DND-41 (cell line): ENCODE data around the gene FAM53B.

ENCODE experiments used
- ATAC-seq: fragments of 200-7000 bp; cut with Tn5 transposase; 3 replicates; pipeline ENCODE4 v1.9.1; 2021; ENCODE audit warnings: low read depth; ENCODE audit not compliant: insufficient read depth
- DNase-seq: peaks from one replicate; pipeline ENCODE4 v3.0.0-alpha.2; 2020
- H2AFZ ChIP-seq: 2 replicates; pipeline ENCODE4 v1.6.0; 2012; ENCODE audit warnings: low read depth, low read length
- H3K27ac ChIP-seq: 2 replicates; pipeline ENCODE4 v1.5.1; 2012; ENCODE audit warnings: low read length, inconsistent platforms
- H3K27me3 ChIP-seq: fragments of 200-600 bp; sonication (generic); 2 replicates; pipeline ENCODE4 v1.6.0; 2012; ENCODE audit warnings: low read length, mild to moderate bottlenecking, inconsistent platforms; ENCODE audit not compliant: insufficient read depth, poor library complexity
- H3K36me3 ChIP-seq: 2 replicates; pipeline ENCODE4 v1.5.1; 2012; ENCODE audit warnings: low read length, inconsistent platforms; ENCODE audit not compliant: insufficient read depth
- H3K4me1 ChIP-seq: 2 replicates; pipeline ENCODE4 v1.5.1; 2012; ENCODE audit warnings: mild to moderate bottlenecking, low read length; ENCODE audit not compliant: insufficient read depth
- H3K4me2 ChIP-seq: 2 replicates; pipeline ENCODE4 v1.6.0; 2012; ENCODE audit warnings: mild to moderate bottlenecking, moderate library complexity, low read length, inconsistent platforms; ENCODE audit not compliant: insufficient read depth
- H3K4me3 ChIP-seq, 2 experiments: fragments of 200-600 bp in 1 of 2; shearing (Covaris generic) in 1 of 2; 2 replicates each; pipeline ENCODE4 v1.5.1; 2012 to 2016; ENCODE audit warnings: inconsistent platforms in 2 of 2, low read length in 2 of 2, mild to moderate bottlenecking in 2 of 2, low read depth in 1 of 2, moderate library complexity in 1 of 2
- H3K79me2 ChIP-seq: 2 replicates; pipeline ENCODE4 v1.6.0; 2012; ENCODE audit warnings: low read length, inconsistent platforms; ENCODE audit not compliant: insufficient read depth
- H3K9ac ChIP-seq: 2 replicates; pipeline ENCODE4 v1.6.0; 2012; ENCODE audit warnings: low read depth, mild to moderate bottlenecking, inconsistent platforms, low read length, moderate library complexity
- H3K9me3 ChIP-seq: 2 replicates; pipeline ENCODE4 v1.5.1; 2012; ENCODE audit warnings: low read length, moderate library complexity, mild to moderate bottlenecking, inconsistent platforms; ENCODE audit not compliant: insufficient read depth, severe bottlenecking
- H4K20me1 ChIP-seq: 2 replicates; pipeline ENCODE4 v1.6.0; 2012; ENCODE audit warnings: low read length; ENCODE audit not compliant: insufficient read depth
- EZH2 ChIP-seq: IDR thresholded peaks from 3 replicates; pipeline ENCODE4 v1.6.1; 2012; ENCODE audit warnings: borderline replicate concordance, low read depth, mild to moderate bottlenecking, moderate library complexity, low read length, inconsistent platforms; ENCODE audit not compliant: severe bottlenecking
- TF ChIP-seq, protein P1 (sequence below): IDR thresholded peaks from 2 replicates; pipeline ENCODE4 v1.5.1; 2012; ENCODE audit warnings: borderline replicate concordance, low read length, moderate library complexity, mild to moderate bottlenecking; ENCODE audit not compliant: poor library complexity, severe bottlenecking; ENCODE audit errors: extremely low read depth

FAM53B gene

GRCh38 chr10:124637091-124637700 is 107.0 kb downstream of the FAM53B start:
- H4K20me1 ChIP-seq: peaks cover 5% of the 10 kb centered on the region
- no peaks in the 10 kb centered on the region for H3K27me3 ChIP-seq
- no peak overlapping the region for H3K4me3 ChIP-seq
- H3K79me2 ChIP-seq: peaks cover 99% of the 10 kb centered on the region
- DNase-seq (no peak), ATAC-seq (no peak; the same call in 2 of the 3 replicates)
- peaks cover 81% of the 10 kb centered on the region for H3K4me1 ChIP-seq
- peak overlapping the region; percentile 10; the same call in 1 of the 2 replicates for H3K4me2 ChIP-seq
- no peak overlapping the region for H2AFZ ChIP-seq
- peak overlapping the region; percentile 21; the same call in 1 of the 2 replicates for H3K9ac ChIP-seq
- H3K36me3 ChIP-seq: peaks cover 82% of the 10 kb centered on the region
- peak overlapping the region; percentile 70 for H3K27ac ChIP-seq
- no peak for TF ChIP-seq EZH2
- TF ChIP-seq, protein P1, sequence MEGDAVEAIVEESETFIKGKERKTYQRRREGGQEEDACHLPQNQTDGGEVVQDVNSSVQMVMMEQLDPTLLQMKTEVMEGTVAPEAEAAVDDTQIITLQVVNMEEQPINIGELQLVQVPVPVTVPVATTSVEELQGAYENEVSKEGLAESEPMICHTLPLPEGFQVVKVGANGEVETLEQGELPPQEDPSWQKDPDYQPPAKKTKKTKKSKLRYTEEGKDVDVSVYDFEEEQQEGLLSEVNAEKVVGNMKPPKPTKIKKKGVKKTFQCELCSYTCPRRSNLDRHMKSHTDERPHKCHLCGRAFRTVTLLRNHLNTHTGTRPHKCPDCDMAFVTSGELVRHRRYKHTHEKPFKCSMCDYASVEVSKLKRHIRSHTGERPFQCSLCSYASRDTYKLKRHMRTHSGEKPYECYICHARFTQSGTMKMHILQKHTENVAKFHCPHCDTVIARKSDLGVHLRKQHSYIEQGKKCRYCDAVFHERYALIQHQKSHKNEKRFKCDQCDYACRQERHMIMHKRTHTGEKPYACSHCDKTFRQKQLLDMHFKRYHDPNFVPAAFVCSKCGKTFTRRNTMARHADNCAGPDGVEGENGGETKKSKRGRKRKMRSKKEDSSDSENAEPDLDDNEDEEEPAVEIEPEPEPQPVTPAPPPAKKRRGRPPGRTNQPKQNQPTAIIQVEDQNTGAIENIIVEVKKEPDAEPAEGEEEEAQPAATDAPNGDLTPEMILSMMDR: no peak
- peaks cover 2% of the 10 kb centered on the region for H3K9me3 ChIP-seq

DNA sequence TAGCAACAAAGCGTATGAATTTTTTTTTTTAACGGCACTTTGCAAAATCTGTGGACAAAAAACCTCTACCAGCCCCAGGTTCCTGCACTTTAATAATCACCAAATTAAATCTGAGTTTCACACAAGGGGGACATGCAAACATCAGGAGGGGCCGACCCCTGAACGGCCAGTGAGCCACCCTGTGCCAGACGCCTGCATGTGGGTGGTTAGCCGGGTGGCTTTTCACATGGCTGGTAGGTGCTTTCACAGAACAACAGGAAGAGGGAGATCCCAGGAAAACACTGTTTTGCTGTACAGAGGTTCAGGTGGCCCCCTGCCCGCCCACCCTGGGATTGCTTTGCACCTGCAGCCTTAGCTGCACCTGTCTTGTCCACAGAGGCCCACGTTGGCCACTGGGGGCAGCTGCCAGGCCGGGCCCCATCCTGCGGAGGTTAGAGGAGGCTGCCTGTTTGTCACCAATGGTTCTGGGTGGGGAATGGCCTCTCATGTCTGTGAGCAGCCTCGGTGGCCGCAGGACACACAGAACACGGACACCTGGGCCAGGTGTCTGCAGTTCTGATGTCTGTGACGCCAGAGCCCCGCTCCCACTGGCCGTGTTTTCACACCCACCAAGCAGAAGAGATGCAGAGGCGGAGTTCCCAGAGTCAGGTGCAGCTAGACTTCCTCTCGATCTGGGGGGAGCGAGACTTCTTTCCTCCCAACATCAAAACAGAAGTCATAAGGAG is 107.7 kb downstream of the FAM53B start:
- Histone ChIP-seq H3K79me2 (peaks cover 99% of the 10 kb centered on the region), H3K4me1 (peaks cover 81% of the 10 kb centered on the region), H3K36me3 (peaks cover 82% of the 10 kb centered on the region), H3K4me2 (no peak overlapping the region), H4K20me1 (peaks cover 5% of the 10 kb centered on the region), H3K27me3 (no peaks in the 10 kb centered on the region), H3K4me3 (no peak overlapping the region), H3K9me3 (peaks cover 2% of the 10 kb centered on the region), H2AFZ (no peak overlapping the region), H3K9ac (no peak overlapping the region), H3K27ac (peak overlapping the region; percentile 70)
- peak; percentile 57 for DNase-seq
- ATAC-seq: peak; percentile 44
- TF ChIP-seq, protein P1: no peak
- no peak for TF ChIP-seq EZH2

GRCh38 chr10:124632566-124632965 is 111.6 kb downstream of the FAM53B start:
- Histone ChIP-seq H3K79me2 (peaks cover 100% of the 10 kb centered on the region), H2AFZ (no peak overlapping the region), H4K20me1 (no peaks in the 10 kb centered on the region), H3K4me1 (peaks cover 82% of the 10 kb centered on the region), H3K36me3 (peaks cover 59% of the 10 kb centered on the region), H3K27ac (peak overlapping the region; percentile 95), H3K4me3 (no peak overlapping the region), H3K9me3 (peaks cover 2% of the 10 kb centered on the region), H3K27me3 (no peaks in the 10 kb centered on the region), H3K9ac (peak overlapping the region; percentile 16; the same call in 1 of the 2 replicates), H3K4me2 (no peak overlapping the region)
- TF ChIP-seq EZH2: no peak
- TF ChIP-seq, protein P1: no peak
- DNase-seq (no peak), ATAC-seq (no peak)
